ENCODE data around the gene PPM1D.

PPM1D gene

GRCh38 chr17:60679287-60679686 lies 79.3 kb downstream of the PPM1D start:
- DNase-seq (ENCODE audit: low read depth), result no peak

GRCh38 chr17:60680754-60681153 lies 80.8 kb downstream of the PPM1D start:
- no peak for TF ChIP-seq MAX (IDR thresholded peaks at IDR 0.05; ENCODE audit: low read depth, low read length)
- no peak for TF ChIP-seq MYC (IDR thresholded peaks at IDR 0.05; ENCODE audit: low read depth, low read length)
- no peak for TF ChIP-seq CTCF (IDR thresholded peaks at IDR 0.05; ENCODE audit: low read depth, low read length)
- TF ChIP-seq POLR2A (IDR thresholded peaks at IDR 0.05; ENCODE audit: extremely low read depth, insufficient read length), result no peak
- no peak for DNase-seq (ENCODE audit: low read depth)
- H3K4me3 ChIP-seq (ENCODE audit: low read depth, low read length), result no peak overlapping the region

More at GRCh38 chr17:60679287-60679686, 79.3 kb downstream of the PPM1D start:
- TF ChIP-seq MYC (IDR thresholded peaks at IDR 0.05; ENCODE audit: low read depth, low read length), result no peak
- no peak for TF ChIP-seq CTCF (IDR thresholded peaks at IDR 0.05; ENCODE audit: low read depth, low read length)
- no peak for TF ChIP-seq POLR2A (IDR thresholded peaks at IDR 0.05; ENCODE audit: extremely low read depth, insufficient read length)
- TF ChIP-seq MAX (IDR thresholded peaks at IDR 0.05; ENCODE audit: low read depth, low read length), result no peak
- H3K4me3 ChIP-seq (ENCODE audit: low read depth, low read length), result no peak overlapping the region

- no peak overlapping the region for H3K4me3 ChIP-seq (ENCODE audit: low read depth, low read length)
- TF ChIP-seq MAX (IDR thresholded peaks at IDR 0.05; ENCODE audit: low read depth, low read length), result no peak
- no peak for TF ChIP-seq CTCF (IDR thresholded peaks at IDR 0.05; ENCODE audit: low read depth, low read length)
- TF ChIP-seq MYC (IDR thresholded peaks at IDR 0.05; ENCODE audit: low read depth, low read length), result no peak
- no peak for TF ChIP-seq POLR2A (IDR thresholded peaks at IDR 0.05; ENCODE audit: extremely low read depth, insufficient read length)
- no peak for DNase-seq (ENCODE audit: low read depth)
Measured at GRCh38 chr17:60685437-60685836, 85.4 kb downstream of the PPM1D start.

- TF ChIP-seq CTCF (IDR thresholded peaks at IDR 0.05; ENCODE audit: low read depth, low read length) (no peak), MAX (IDR thresholded peaks at IDR 0.05; ENCODE audit: low read depth, low read length) (no peak), POLR2A (IDR thresholded peaks at IDR 0.05; ENCODE audit: extremely low read depth, insufficient read length) (no peak), MYC (IDR thresholded peaks at IDR 0.05; ENCODE audit: low read depth, low read length) (no peak)
Measured at GRCh38 chr17:60695960-60696359, 96.0 kb downstream of the PPM1D start.

GRCh38 chr17:60699090-60699489 lies 99.1 kb downstream of the PPM1D start:
- TF ChIP-seq MAX (IDR thresholded peaks at IDR 0.05; ENCODE audit: low read depth, low read length), result no peak
- TF ChIP-seq CTCF (IDR thresholded peaks at IDR 0.05; ENCODE audit: low read depth, low read length), result no peak
- TF ChIP-seq MYC (IDR thresholded peaks at IDR 0.05; ENCODE audit: low read depth, low read length), result no peak
- TF ChIP-seq POLR2A (IDR thresholded peaks at IDR 0.05; ENCODE audit: extremely low read depth, insufficient read length), result no peak
- no peak overlapping the region for H3K4me3 ChIP-seq (ENCODE audit: low read depth, low read length)

More at GRCh38 chr17:60695960-60696359, 96.0 kb downstream of the PPM1D start:
- H3K4me3 ChIP-seq (ENCODE audit: low read depth, low read length), result no peak overlapping the region
- no peak for DNase-seq (ENCODE audit: low read depth)

GRCh38 chr17:60704170-60704569 lies 104.2 kb downstream of the PPM1D start:
- no peak overlapping the region for H3K4me3 ChIP-seq (ENCODE audit: low read depth, low read length)
- DNase-seq (ENCODE audit: low read depth), result no peak
- TF ChIP-seq MYC (IDR thresholded peaks at IDR 0.05; ENCODE audit: low read depth, low read length) (no peak), MAX (IDR thresholded peaks at IDR 0.05; ENCODE audit: low read depth, low read length) (no peak), CTCF (IDR thresholded peaks at IDR 0.05; ENCODE audit: low read depth, low read length) (no peak), POLR2A (IDR thresholded peaks at IDR 0.05; ENCODE audit: extremely low read depth, insufficient read length) (no peak)

More at GRCh38 chr17:60699090-60699489, 99.1 kb downstream of the PPM1D start:
- DNase-seq (ENCODE audit: low read depth), result no peak
